Smooth muscle cell of the brain vasculature (primary cell): ENCODE results near the gene CTH.
"Not testable (repeated sequence)": the region's sequence is repeated elsewhere in the genome, so short reads cannot be mapped to it uniquely, and the experiment has no call there.

ENCODE experiments used
- DNase-seq: peaks from one replicate; pipeline ENCODE4 v3.0.0-alpha.2; 2012; ENCODE audit warnings: low read depth, low spot score

Gene CTH

DNA sequence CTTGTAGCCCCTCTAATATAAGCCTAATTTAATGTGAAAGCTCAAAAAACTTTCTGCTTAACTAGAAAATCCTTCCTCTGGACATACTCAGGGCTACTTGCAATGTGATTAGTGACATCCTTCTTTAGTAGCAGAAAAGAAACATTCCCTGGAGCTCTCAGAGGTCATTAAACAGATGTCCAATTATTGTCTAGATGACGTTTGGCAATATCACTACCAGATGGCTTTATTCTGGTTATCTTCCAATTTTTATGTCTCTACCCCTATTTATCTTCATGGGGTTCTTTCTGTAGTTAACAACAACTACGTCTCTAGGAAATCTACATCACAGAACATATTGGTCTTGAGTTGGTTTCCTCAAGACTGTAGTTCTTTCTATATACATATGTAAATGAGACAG lies 44.2 kb downstream of the CTH start:
- no peak for DNase-seq

DNA sequence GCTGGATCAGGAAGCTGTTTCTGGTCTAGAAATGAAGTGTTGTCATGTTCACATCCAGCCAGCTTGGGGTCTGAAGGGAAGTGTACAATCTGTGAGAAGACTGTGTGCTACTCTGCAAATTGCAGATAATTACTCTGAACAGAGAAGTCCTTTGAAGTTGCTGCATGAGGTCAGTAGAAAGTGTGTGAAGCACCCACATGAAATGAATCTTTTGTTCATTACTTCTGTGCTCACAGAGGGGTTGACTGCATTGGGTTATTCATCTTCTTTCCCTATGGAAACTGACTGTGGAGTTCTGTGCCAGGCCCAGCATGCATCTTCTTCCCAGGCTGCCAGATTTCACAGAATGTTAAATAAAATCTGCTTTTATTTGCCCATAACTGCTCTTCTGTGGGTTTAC lies 47.1 kb downstream of the CTH start:
- DNase-seq = no peak

DNA sequence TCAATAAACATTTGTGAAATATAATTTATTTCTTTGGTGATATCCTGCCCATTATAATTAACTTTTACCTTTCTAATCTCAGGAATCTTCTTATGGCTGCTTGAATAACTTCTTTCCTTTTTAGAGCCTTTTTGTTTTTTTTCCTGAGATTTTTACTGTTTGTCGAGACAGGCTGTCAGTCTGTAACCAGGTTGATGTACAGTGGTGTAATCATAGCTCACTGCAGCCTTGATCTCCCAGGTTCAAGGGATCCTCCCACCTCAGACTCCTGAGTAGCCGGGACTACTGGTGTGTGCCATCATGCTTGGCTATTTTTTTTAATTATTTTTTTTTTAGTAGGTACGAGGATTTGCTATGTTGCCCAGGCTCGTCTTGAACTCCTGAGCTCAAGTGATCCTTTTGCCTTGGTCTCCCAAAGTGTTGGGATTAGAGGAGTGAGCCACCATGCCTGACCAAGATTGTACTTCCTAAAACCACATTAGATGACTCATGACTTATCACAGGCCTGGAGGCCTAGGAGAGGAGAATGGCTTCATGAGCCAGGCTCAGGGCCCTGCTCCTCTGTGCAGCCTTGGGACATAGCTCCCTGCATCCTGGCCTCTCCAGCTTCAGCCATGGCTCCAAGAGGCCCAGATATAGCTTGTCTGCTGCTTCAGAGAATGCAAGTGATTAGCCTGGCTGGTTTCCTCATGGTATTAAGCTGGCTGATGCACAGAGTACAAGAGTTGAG lies 48.6 kb downstream of the CTH start:
- no peak for DNase-seq

GRCh38 chr1:70460740-70461713 lies 50.0 kb downstream of the CTH start:
- not testable (repeated sequence) for DNase-seq

GRCh38 chr1:70462611-70463010 lies 51.5 kb downstream of the CTH start:
- no peak for DNase-seq

DNA sequence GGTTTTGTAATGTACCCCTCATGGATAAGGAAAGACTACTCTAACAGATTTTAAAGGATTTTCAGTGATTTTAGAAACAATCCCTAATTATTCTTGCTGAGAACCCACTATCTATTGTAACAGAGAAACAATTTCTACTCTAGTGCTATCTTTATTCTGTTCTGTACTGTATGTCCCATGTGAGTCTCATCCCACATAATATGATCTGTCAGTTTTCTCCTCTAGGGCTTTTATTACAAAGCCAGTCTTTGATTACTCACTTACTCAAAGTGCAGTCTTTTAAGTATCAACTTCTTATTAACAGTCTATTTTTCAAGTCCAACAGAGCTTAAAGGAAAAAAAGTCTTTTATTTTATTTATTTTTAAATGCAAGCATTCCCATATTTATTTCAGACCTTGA lies 54.8 kb downstream of the CTH start:
- no peak for DNase-seq

GRCh38 chr1:70467531-70467930 lies 56.5 kb downstream of the CTH start:
- no peak for DNase-seq

GRCh38 chr1:70468180-70468579 lies 57.1 kb downstream of the CTH start:
- no peak for DNase-seq

DNA sequence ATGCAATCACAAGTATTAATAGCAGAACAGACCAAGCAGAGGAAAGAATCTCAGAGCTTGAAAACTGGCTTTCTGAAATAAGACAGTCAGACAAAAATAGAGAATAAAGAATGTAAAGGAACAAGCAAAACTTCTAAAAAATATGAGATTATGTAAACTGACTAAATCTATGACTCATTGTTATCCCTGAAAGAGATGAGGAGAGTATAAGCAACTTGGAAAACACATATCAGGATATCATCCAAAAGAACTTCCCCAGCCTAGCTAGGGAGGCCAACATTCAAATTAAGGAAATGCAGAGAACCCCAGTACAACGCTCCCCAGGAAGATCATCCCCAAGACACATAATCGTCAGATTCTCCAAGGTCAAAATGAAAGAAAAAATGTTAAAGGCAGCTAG lies 58.1 kb downstream of the CTH start:
- not testable (repeated sequence) for DNase-seq

GRCh38 chr1:70475023-70475422 lies 64.0 kb downstream of the CTH start:
- no peak for DNase-seq

- no peak for DNase-seq
Measured at GRCh38 chr1:70477090-70477489, 66.0 kb downstream of the CTH start.

GRCh38 chr1:70477905-70478304 lies 66.8 kb downstream of the CTH start:
- DNase-seq = not testable (repeated sequence)

- DNase-seq = no peak
Measured at GRCh38 chr1:70483342-70483741, 72.3 kb downstream of the CTH start.

DNA sequence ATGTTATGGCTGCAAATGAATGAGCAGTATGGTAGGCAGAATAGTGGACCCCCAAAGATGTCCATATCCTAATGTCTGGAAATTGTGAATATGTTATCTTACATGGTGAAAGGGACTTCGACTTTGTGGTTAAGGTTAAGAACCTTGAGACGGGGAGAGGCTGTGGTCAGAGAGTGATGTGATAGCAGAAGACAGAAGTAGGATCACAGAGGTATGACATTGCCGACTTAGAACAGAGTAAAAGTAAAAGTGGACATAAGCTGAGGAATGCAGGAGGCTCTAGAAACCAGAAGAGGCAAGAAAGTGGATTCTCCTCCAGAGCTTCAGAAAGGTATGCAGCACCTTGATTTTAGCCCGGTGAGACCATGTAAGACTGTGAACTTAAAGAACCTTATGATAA lies 74.6 kb downstream of the CTH start:
- DNase-seq = no peak

- peak; percentile 29 for DNase-seq
Measured at GRCh38 chr1:70486676-70487458, 75.8 kb downstream of the CTH start.

DNA sequence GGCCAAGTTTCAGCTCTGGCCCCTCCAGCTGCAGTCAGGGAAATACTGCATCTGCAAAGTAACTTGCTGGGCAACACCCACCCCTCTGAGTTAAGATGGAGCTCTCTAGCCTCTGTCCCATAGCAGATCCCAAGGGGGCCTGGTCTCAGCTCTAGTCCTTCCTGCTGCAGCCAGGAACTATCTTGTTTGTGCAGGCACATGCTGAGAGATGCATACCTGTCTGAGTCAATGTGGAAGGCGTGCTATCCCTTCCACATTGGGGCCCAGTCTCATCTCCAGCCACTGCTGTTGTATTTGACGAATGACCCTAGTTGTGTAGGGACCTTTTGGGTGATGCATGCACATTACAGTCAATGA lies 76.4 kb downstream of the CTH start:
- no peak for DNase-seq

DNA sequence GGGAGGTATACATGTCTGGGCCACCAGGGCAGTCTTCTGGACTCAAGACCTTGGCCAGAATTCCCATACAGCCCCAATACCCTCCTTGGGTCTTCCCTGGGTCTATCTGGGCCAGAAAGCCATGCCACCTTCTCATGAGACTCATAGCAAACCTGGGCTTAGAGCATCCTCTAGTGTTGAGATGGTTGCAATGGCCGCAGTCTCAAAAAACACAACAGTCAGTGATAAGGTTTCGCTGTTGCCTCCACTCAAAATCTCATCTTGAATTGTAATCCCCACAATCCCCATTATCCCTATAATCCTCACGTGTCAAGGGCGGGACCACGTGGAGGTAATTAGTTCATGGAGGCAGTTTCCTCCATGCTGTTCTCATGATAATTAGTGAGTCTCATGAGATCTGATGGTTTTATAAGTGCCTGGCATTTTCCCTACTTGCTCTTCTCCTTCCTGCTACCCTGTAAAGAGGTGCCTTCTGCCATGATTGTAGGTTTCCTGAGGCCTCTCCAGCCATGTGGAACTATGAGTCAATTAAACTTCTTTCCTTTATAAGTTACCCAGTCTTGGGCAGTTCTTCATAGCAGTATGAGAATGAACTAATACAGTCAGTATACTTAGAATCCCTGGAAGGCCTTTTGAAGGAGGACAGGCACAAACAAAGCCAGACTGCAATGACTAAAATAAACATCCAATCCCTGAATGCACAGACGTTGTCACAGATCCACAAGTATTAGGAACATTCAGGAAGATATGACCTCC lies 77.0 kb downstream of the CTH start:
- DNase-seq = no peak
